ENCODE results near the gene PDCD1. TPM values are rescaled to one million over a fixed set of nuclear protein-coding genes. Genes with fewer than 3 reads are reported as not detected.

The PDCD1 gene
- total RNA-seq, 2 experiments from 2014 or later = 19.4 to 20.3 TPM

DNA sequence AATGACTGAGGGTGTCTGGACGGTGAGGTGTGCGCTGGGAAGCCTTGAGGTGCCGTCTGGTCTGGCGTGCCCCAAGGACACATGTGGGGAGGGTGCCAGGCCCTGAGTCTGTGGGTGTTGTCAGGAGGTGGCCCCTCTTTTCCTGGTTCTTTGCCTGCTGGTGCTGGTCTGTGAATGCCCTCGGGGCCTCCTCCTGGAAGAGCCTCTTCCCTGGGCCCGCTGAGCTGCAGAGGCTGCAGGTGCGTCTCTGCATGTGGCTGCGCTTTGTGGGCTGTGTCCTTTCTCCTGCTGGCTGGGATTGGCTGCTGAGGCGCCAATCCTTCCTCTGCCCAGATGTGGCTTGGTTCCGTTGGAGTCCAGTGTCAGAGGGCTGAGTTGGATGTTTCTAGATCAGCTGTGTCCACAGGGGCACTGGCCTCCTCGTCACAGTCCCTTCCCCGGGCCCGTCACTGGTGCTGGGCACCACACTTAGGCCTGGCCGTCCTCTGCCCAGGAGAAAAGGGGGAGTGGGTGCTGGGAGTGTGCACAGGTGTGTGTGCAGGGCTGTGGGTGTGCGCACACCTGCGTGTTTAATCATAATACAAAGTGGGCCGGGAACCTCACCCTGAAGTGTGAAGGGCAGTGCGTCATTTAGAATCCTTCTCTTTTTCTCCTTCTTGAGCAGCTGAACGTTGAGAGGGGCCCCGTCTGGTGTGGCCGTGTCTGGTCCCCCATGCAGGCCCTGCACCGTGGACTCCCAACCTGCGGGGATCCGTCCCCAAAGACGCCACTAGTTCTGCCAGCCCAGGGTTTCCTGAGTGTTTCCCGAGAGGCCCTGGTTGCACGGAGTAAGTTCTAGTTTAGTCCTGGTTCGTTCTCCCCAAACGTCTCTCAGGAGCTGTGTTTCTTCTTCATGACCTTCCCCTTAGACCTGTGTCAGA, 46.4 kb upstream of the PDCD1 start:
- CTCF ChIA-PET = no interaction called here
- no peak for ATAC-seq
- POLR2A ChIA-PET = interaction anchor here (1.3 kb wide), 1 partner anchor 14 kb away, joined by 3 read pairs; no protein-coding TSS in a partner anchor
- no peak overlapping the region for H3K4me3 Mint-ChIP-seq
- H3K4me1 Mint-ChIP-seq (ENCODE audit: low read depth) = no peaks in the 10 kb centered on the region
- intact Hi-C loops (cut with micrococcal nuclease) = no loop called here
- H3K27ac Mint-ChIP-seq = no peak overlapping the region
- TF ChIP-seq, protein P1, sequence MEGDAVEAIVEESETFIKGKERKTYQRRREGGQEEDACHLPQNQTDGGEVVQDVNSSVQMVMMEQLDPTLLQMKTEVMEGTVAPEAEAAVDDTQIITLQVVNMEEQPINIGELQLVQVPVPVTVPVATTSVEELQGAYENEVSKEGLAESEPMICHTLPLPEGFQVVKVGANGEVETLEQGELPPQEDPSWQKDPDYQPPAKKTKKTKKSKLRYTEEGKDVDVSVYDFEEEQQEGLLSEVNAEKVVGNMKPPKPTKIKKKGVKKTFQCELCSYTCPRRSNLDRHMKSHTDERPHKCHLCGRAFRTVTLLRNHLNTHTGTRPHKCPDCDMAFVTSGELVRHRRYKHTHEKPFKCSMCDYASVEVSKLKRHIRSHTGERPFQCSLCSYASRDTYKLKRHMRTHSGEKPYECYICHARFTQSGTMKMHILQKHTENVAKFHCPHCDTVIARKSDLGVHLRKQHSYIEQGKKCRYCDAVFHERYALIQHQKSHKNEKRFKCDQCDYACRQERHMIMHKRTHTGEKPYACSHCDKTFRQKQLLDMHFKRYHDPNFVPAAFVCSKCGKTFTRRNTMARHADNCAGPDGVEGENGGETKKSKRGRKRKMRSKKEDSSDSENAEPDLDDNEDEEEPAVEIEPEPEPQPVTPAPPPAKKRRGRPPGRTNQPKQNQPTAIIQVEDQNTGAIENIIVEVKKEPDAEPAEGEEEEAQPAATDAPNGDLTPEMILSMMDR (IDR thresholded peaks at IDR 0.05) = no peak
- no peaks in the 10 kb centered on the region for H3K27me3 Mint-ChIP-seq
- no peaks in the 10 kb centered on the region for H3K9me3 Mint-ChIP-seq
- DNase-seq = no peak
- no peaks in the 10 kb centered on the region for H3K36me3 Mint-ChIP-seq (ENCODE audit: low read depth)

DNA sequence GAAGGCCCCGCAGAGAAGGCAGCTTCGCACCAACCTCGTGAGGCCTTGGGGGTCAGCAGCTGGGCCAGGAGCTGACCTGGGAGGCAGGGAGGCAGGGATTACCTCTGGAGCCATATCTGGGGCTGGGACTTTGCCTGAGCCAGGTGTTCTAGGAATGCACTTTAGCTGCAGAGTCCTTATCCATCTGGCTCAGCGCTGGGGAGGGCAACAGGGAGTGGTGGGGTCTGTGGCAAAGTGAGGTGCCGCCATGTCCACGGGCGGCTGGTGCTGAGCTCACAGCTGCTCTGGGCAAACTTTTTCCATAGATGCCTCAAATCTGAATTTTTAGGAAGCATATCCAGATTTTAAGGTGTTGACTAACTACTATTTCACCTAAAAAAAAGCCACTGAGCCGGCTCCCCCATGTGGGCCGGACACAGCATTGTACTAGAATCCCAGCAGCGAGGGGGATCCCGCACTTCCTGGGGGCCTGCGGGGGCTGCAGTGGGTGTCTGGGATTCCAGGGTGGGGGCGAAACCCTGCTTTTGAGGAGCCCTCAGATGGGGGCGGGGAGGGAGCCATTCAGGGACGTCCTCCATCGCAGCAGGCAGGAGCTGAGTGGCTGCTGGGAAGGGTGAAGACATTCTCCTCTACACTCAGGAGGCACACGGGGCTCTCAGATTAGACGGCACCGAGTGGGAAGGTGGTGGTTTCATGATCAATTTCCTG, 45.5 kb upstream of the PDCD1 start:
- Mint-ChIP-seq H3K27ac (no peak overlapping the region), H3K9me3 (no peaks in the 10 kb centered on the region), H3K4me1 (ENCODE audit: low read depth) (no peaks in the 10 kb centered on the region), H3K36me3 (ENCODE audit: low read depth) (no peaks in the 10 kb centered on the region), H3K4me3 (no peak overlapping the region), H3K27me3 (no peaks in the 10 kb centered on the region)
- ChIA-PET CTCF (no interaction called here), POLR2A (interaction anchor here (0.6 to 1.3 kb wide), 2 partner anchors 14 to 294 kb away, joined by 3 read pairs; no protein-coding TSS in a partner anchor)
- no peak for DNase-seq
- TF ChIP-seq, protein P1 (IDR thresholded peaks at IDR 0.05) = no peak
- no peak for ATAC-seq
- intact Hi-C loops (cut with micrococcal nuclease) = no loop called here

DNA sequence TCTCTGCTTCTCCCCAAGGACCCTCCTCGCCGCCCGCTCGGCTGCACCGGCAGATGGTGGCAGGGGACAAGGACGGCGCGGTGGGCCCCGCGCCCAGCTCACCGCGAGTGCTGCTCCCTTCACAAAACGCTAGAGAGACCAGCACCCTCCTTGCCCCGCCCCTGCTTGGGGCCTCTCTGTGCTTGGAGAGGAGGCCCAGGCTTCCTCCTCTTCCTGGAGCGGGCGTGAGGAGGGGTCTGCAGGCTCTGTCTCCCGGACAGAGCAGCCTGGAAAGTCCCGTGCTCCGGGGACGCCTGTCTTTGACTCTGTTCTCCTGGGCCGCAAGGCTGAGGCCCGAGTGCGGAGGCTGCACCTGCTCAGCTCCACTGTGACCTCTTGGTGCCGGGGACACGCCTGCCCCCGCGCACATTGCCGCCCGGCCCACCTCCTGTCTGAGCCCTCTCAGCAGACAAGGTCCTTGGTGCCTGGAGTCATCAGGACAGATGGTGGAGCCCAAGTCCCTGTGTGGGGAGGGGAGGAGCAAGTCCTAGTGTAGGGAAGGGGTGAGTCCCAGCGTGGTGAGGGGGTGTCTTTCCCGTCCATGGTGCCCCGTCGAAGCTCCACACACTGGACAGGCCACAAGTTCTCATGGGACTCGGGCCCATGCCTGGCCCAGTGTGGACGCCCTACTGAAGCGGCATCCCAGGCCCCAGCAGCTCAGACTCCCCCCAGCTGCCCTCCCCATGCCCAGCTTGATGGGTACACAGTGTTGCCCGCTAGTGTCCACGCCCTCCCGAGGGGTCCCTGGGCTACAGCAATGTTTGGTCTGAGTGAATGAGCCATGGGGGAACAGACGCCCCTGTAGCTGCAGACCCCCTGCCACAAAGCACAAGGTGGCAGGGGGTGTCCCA, 44.7 kb upstream of the PDCD1 start:
- intact Hi-C loops (cut with micrococcal nuclease) = no loop called here
- Mint-ChIP-seq H3K9me3 (no peaks in the 10 kb centered on the region), H3K36me3 (ENCODE audit: low read depth) (no peaks in the 10 kb centered on the region), H3K4me1 (ENCODE audit: low read depth) (no peaks in the 10 kb centered on the region), H3K4me3 (no peak overlapping the region), H3K27ac (no peak overlapping the region), H3K27me3 (no peaks in the 10 kb centered on the region)
- TF ChIP-seq, protein P1 (IDR thresholded peaks at IDR 0.05) = no peak
- CTCF ChIA-PET = no interaction called here
- POLR2A ChIA-PET = interaction anchor here (1.3 kb wide), 1 partner anchor 15 kb away, joined by 3 read pairs; no protein-coding TSS in a partner anchor
- no peak for ATAC-seq
- no peak for DNase-seq

DNA sequence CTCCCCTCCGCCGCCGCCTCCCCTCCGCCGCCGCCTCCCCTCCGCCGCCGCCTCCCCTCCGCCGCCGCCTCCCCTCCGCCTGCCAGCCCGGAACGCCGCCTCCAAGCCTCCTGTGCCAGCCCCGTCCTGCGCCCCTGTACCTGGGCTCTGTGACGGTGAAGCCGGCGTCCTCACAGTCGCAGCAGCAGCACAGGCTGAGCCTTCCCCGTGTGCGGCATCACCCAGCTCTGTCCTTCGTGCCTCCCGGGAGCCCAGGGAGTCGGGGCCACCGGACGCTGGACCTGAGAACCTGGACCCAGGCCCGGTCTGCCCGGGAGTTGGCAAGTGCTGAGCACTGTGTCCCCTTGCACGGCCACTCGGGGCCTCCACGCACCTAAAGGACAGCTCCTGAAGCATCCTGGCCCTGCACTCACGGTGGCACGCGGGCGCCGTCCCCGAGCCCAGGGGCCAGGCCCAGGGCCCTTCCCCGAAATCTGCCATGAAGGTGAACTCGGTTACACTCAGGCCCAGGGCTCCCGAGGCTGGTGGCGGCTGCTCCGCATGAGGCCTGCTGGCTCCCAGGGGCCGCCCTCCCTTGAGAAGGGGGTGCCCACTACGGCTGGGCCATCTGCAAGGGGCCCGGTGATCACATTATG, 43.8 kb upstream of the PDCD1 start:
- POLR2A ChIA-PET = no interaction called here
- Mint-ChIP-seq H3K4me3 (no peak overlapping the region), H3K36me3 (ENCODE audit: low read depth) (no peaks in the 10 kb centered on the region), H3K9me3 (no peaks in the 10 kb centered on the region), H3K27ac (no peak overlapping the region), H3K4me1 (ENCODE audit: low read depth) (no peaks in the 10 kb centered on the region), H3K27me3 (no peaks in the 10 kb centered on the region)
- intact Hi-C loops (cut with micrococcal nuclease) = no loop called here
- CTCF ChIA-PET = no interaction called here
- ATAC-seq (no peak), DNase-seq (no peak)
- TF ChIP-seq, protein P1 (IDR thresholded peaks at IDR 0.05) = no peak

All from activated CD8-positive, alpha-beta T cell treated with anti-CD3 and anti-CD28 coated beads for 36 hours (primary cell).